ENCODE data around the gene CRYL1.

CRYL1 gene

GRCh38 chr13:20460761-20461160 is 64.9 kb downstream of the CRYL1 start:
- no peak overlapping the region for H3K4me3 ChIP-seq (replicated peaks; ENCODE audit: low read depth, low read length)
- no peak for TF ChIP-seq CTCF (IDR thresholded peaks at IDR 0.05; ENCODE audit: low read length, missing control alignments)
- no peak for DNase-seq (ENCODE audit: low read depth)

- H3K4me3 ChIP-seq (replicated peaks; ENCODE audit: low read depth, low read length), result no peak overlapping the region
- TF ChIP-seq CTCF (IDR thresholded peaks at IDR 0.05; ENCODE audit: low read length, missing control alignments), result no peak
- DNase-seq (ENCODE audit: low read depth), result no peak
Measured at GRCh38 chr13:20457670-20458069, 68.0 kb downstream of the CRYL1 start.

GRCh38 chr13:20456737-20457136 is 68.9 kb downstream of the CRYL1 start:
- no peak for DNase-seq (ENCODE audit: low read depth)
- no peak overlapping the region for H3K4me3 ChIP-seq (replicated peaks; ENCODE audit: low read depth, low read length)
- no peak for TF ChIP-seq CTCF (IDR thresholded peaks at IDR 0.05; ENCODE audit: low read length, missing control alignments)

DNA sequence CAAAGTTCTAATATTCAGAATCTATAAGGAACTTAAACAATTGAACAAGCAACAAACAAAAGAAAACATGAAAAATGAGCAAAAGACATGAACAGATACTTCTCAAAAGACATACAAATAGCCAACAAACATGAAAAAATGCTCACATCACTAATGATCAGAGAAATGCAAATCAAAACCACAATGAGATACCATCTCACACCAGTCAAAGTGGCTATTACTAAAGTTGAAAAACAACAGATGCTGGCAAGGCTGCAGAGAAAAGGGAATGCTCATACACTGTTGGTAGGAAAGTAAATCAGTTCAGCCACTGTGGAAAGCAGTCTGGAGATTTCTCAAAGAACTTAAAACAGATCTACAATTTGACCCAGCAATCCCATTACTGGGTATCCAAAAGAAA is 74.3 kb downstream of the CRYL1 start:
- DNase-seq (ENCODE audit: low read depth), result no peak
- H3K4me3 ChIP-seq (replicated peaks; ENCODE audit: low read depth, low read length), result no peak overlapping the region
- no peak for TF ChIP-seq CTCF (IDR thresholded peaks at IDR 0.05; ENCODE audit: low read length, missing control alignments)

- no peak overlapping the region for H3K4me3 ChIP-seq (replicated peaks; ENCODE audit: low read depth, low read length)
- DNase-seq (ENCODE audit: low read depth), result no peak
- no peak for TF ChIP-seq CTCF (IDR thresholded peaks at IDR 0.05; ENCODE audit: low read length, missing control alignments)
Measured at GRCh38 chr13:20448470-20448869, 77.2 kb downstream of the CRYL1 start.

- TF ChIP-seq CTCF (IDR thresholded peaks at IDR 0.05; ENCODE audit: low read length, missing control alignments), result no peak
- DNase-seq (ENCODE audit: low read depth), result no peak
- H3K4me3 ChIP-seq (replicated peaks; ENCODE audit: low read depth, low read length), result no peak overlapping the region
Measured at GRCh38 chr13:20446900-20447299, 78.8 kb downstream of the CRYL1 start.

GRCh38 chr13:20446405-20446804 is 79.3 kb downstream of the CRYL1 start:
- H3K4me3 ChIP-seq (replicated peaks; ENCODE audit: low read depth, low read length), result no peak overlapping the region
- DNase-seq (ENCODE audit: low read depth), result no peak
- TF ChIP-seq CTCF (IDR thresholded peaks at IDR 0.05; ENCODE audit: low read length, missing control alignments), result no peak

Data from fibroblast of pulmonary artery (primary cell).